ENCODE measurements around the gene DOCK8. TPM values are rescaled to one million over a fixed set of nuclear protein-coding genes. Genes with fewer than 3 reads are reported as not detected.
A peak's percentile ranks its signal among the peaks of the same experiment; 100 is the strongest.
"Not testable (repeated sequence)": the region's sequence is repeated elsewhere in the genome, so short reads cannot be mapped to it uniquely, and the experiment has no call there.

DOCK8 gene
- total RNA-seq, 1 donor from 2014 or later = 0.54 TPM

GRCh38 chr9:405341-405740 lies 190.7 kb downstream of the DOCK8 start:
- Histone ChIP-seq H3K9me3 (ENCODE audit: low read depth) (no peaks in the 10 kb centered on the region), H2AFZ (replicated peaks) (no peak overlapping the region), H3K4me3 (no peak overlapping the region), H3K27ac (no peak overlapping the region), H4K20me1 (ENCODE audit: low read depth) (no peaks in the 10 kb centered on the region), H3K79me2 (ENCODE audit: low read depth) (no peaks in the 10 kb centered on the region), H3F3A (ENCODE audit: low read depth) (no peaks in the 10 kb centered on the region), H3K4me1 (peaks cover 4% of the 10 kb centered on the region), H3K36me3 (no peaks in the 10 kb centered on the region), H3K27me3 (no peaks in the 10 kb centered on the region), H3K9ac (no peak overlapping the region), H3K4me2 (no peak overlapping the region)
- H3K36me3 Mint-ChIP-seq = peaks cover 4% of the 10 kb centered on the region
- no peaks in the 10 kb centered on the region for H3K4me1 Mint-ChIP-seq
- no peak for DNase-seq (ENCODE audit: low spot score)
- H3K27me3 Mint-ChIP-seq (ENCODE audit: insufficient read depth, low read depth) = peaks cover 5% of the 10 kb centered on the region
- no peak overlapping the region for H3K27ac Mint-ChIP-seq
- no peak overlapping the region for H3K4me3 Mint-ChIP-seq
- peaks cover 3% of the 10 kb centered on the region for H3K9me3 Mint-ChIP-seq
- TF ChIP-seq CTCF (IDR thresholded peaks at IDR 0.05) (no peak), EZH2phosphoT487 (IDR thresholded peaks at IDR 0.05) (no peak), EZH2 (IDR thresholded peaks at IDR 0.05) (no peak)

GRCh38 chr9:406886-407654 lies 192.4 kb downstream of the DOCK8 start:
- H2AFZ ChIP-seq (replicated peaks) = no peak overlapping the region

DNA sequence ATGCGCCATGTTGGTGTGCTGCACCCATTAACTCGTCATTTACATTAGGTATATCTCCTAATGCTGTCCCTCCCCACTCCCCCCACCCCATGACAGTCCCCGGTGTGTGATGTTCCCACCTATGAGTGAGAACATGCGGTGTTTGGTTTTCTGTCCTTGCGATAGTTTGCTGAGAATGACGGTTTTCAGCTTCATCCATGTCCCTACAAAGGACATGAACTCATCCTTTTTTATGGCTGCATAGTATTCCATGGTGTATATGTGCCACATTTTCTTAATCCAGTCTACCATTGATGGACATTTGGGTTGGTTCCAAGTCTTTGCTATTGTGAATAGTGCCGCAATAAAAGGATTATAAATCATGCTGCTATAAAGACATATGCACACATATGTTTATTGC lies 195.0 kb downstream of the DOCK8 start:
- H3K36me3 ChIP-seq; H4K20me1 ChIP-seq (ENCODE audit: low read depth); H3K4me3 Mint-ChIP-seq; H3K9me3 ChIP-seq (ENCODE audit: low read depth); H3K4me2 ChIP-seq; H3K79me2 ChIP-seq (ENCODE audit: low read depth); H3K36me3 Mint-ChIP-seq; H3K4me3 ChIP-seq; H3F3A ChIP-seq (ENCODE audit: low read depth); DNase-seq (ENCODE audit: low spot score); H3K27ac Mint-ChIP-seq; H3K27me3 Mint-ChIP-seq (ENCODE audit: insufficient read depth, low read depth); H3K27me3 ChIP-seq; H3K27ac ChIP-seq; H2AFZ ChIP-seq (replicated peaks); H3K4me1 ChIP-seq; H3K9ac ChIP-seq; H3K4me1 Mint-ChIP-seq; H3K9me3 Mint-ChIP-seq: not testable (repeated sequence)

More at GRCh38 chr9:406886-407654, 192.4 kb downstream of the DOCK8 start:
- Histone ChIP-seq H3K4me3 (no peak overlapping the region), H3K9ac (no peak overlapping the region), H3K4me1 (peaks cover 4% of the 10 kb centered on the region), H3K79me2 (ENCODE audit: low read depth) (no peaks in the 10 kb centered on the region), H3K36me3 (no peaks in the 10 kb centered on the region), H4K20me1 (ENCODE audit: low read depth) (no peaks in the 10 kb centered on the region), H3K27me3 (no peaks in the 10 kb centered on the region), H3F3A (ENCODE audit: low read depth) (no peaks in the 10 kb centered on the region), H3K27ac (no peak overlapping the region), H3K9me3 (ENCODE audit: low read depth) (no peaks in the 10 kb centered on the region), H3K4me2 (no peak overlapping the region)
- no peaks in the 10 kb centered on the region for H3K9me3 Mint-ChIP-seq
- no peaks in the 10 kb centered on the region for H3K27me3 Mint-ChIP-seq (ENCODE audit: insufficient read depth, low read depth)
- TF ChIP-seq EZH2phosphoT487 (IDR thresholded peaks at IDR 0.05) (no peak), EZH2 (IDR thresholded peaks at IDR 0.05) (no peak), CTCF (IDR thresholded peaks at IDR 0.05) (no peak)
- no peaks in the 10 kb centered on the region for H3K4me1 Mint-ChIP-seq
- DNase-seq (ENCODE audit: low spot score) = peak; percentile 13
- H3K27ac Mint-ChIP-seq = no peak overlapping the region
- no peak overlapping the region for H3K4me3 Mint-ChIP-seq
- H3K36me3 Mint-ChIP-seq = no peaks in the 10 kb centered on the region

GRCh38 chr9:414595-414994 lies 199.9 kb downstream of the DOCK8 start:
- no peaks in the 10 kb centered on the region for H3K27me3 Mint-ChIP-seq (ENCODE audit: insufficient read depth, low read depth)
- Histone ChIP-seq H3K27me3 (no peaks in the 10 kb centered on the region), H3K27ac (no peak overlapping the region), H3K9me3 (ENCODE audit: low read depth) (no peaks in the 10 kb centered on the region), H3K4me1 (no peaks in the 10 kb centered on the region), H4K20me1 (ENCODE audit: low read depth) (no peaks in the 10 kb centered on the region), H3K4me2 (no peak overlapping the region), H3K36me3 (no peaks in the 10 kb centered on the region), H3F3A (ENCODE audit: low read depth) (no peaks in the 10 kb centered on the region), H2AFZ (replicated peaks) (no peak overlapping the region), H3K79me2 (ENCODE audit: low read depth) (no peaks in the 10 kb centered on the region), H3K4me3 (no peak overlapping the region), H3K9ac (no peak overlapping the region)
- peaks cover 2% of the 10 kb centered on the region for H3K4me1 Mint-ChIP-seq
- H3K9me3 Mint-ChIP-seq = no peaks in the 10 kb centered on the region
- H3K36me3 Mint-ChIP-seq = no peaks in the 10 kb centered on the region
- H3K4me3 Mint-ChIP-seq = no peak overlapping the region
- no peak for DNase-seq (ENCODE audit: low spot score)
- no peak overlapping the region for H3K27ac Mint-ChIP-seq
- TF ChIP-seq EZH2 (IDR thresholded peaks at IDR 0.05) (no peak), EZH2phosphoT487 (IDR thresholded peaks at IDR 0.05) (no peak), CTCF (IDR thresholded peaks at IDR 0.05) (no peak)

Data from neural progenitor cell (in vitro differentiated cells).